Subcutaneous abdominal adipose tissue (tissue), 5 donors: ENCODE data around the gene RANBP9.
A peak's percentile ranks its signal among the peaks of the same experiment; 100 is the strongest.

Experiments used
- H3K27ac ChIP-seq: one replicate; pipeline ENCODE4 v1.7.0; 2013; ENCODE audit warnings: low read depth, mild to moderate bottlenecking, inconsistent platforms, low read length, moderate library complexity
- H3K27me3 ChIP-seq, 5 donors: one replicate each; pipeline ENCODE4 v1.7.0; 2013; ENCODE audit warnings: low read length in 5 of 5, inconsistent platforms in 1 of 5; ENCODE audit not compliant: control insufficient read depth in 5 of 5, insufficient read depth in 4 of 5
- H3K36me3 ChIP-seq, 5 donors: one replicate each; pipeline ENCODE4 v1.7.0; 2013; ENCODE audit warnings: low read length in 5 of 5; ENCODE audit not compliant: control insufficient read depth in 5 of 5, insufficient read depth in 5 of 5
- H3K4me1 ChIP-seq, 5 donors: one replicate each; pipeline ENCODE4 v1.7.0; 2013; ENCODE audit warnings: low read length in 5 of 5, mild to moderate bottlenecking in 3 of 5, moderate library complexity in 1 of 5; ENCODE audit not compliant: control insufficient read depth in 5 of 5, insufficient read depth in 5 of 5
- H3K4me3 ChIP-seq, 5 donors: one replicate each; pipeline ENCODE4 v1.7.0; 2013; ENCODE audit warnings: low read length in 5 of 5, low read depth in 1 of 5
- H3K9ac ChIP-seq, 5 donors: one replicate each; pipeline ENCODE4 v1.7.0; 2013; ENCODE audit warnings: low read length in 5 of 5, mild to moderate bottlenecking in 4 of 5, moderate library complexity in 3 of 5
- H3K9me3 ChIP-seq, 5 donors: one replicate each; pipeline ENCODE4 v1.7.0; 2013; ENCODE audit warnings: low read length in 5 of 5; ENCODE audit not compliant: control insufficient read depth in 5 of 5
- donor health status: healthy.
- donor health status: healthy.
- donor health status: healthy.
- donor health status: healthy.
- donor health status: healthy.

RANBP9 gene

DNA sequence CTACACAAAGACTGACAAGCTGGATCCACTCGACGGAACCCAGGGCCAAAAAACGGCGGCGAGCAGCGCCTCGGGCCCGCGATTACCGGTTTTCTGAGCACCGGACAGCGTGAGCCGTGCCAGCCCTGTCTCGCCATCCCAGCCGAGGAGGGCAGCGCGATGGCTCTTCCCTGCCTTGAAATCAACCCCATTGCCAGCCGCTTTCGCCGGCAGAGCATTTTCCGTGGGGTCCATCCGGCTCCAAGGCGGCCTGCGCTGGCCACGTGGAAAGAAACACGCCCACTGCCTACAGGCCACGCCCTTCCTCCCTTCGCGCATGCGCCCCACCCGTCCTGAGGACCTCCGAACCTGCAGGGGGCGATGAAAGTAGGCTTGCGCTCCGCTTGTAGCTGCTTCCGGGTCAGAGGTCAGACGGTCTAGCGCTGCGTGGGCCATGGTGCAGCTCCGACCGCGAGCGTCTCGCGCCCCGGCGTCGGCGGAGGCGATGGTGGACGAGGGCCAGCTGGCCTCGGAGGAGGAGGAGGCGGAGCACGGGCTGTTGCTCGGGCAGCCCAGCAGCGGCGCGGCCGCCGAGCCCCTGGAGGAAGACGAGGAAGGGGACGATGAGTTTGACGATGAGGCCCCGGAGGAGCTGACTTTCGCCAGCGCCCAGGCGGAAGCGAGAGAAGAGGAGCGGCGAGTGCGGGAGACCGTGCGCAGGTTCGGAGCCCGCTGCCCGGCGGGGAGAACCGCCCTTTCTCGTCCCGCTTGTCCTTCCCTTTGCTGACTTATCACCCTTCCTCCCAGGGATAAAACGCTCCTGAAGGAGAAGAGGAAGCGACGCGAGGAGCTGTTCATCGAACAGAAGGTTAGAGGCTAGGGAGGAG is 96.5 kb downstream of the RANBP9 start, which contains the start of gene NOL7:
TSS of gene NOL7 (plus strand) at position 410 of the 866 bp plus-strand sequence. CDS start at position 434, 24 bp downstream.
- Histone ChIP-seq H3K27ac (peak within 1 kb of the TSS; percentile 92), H3K27me3 (no peaks in the 10 kb centered on the region), H3K4me3 (peak within 1 kb of the TSS; percentile 89 to 99 (median 92)), H3K4me1 (peaks cover 3 to 27% (median 24%) of the 10 kb centered on the region in 5 donors), H3K9me3 (no peaks in the 10 kb centered on the region), H3K9ac (peak within 1 kb of the TSS; percentile 81 to 95 (median 92)), H3K36me3 (peaks cover 19 to 41% (median 29%) of the 10 kb centered on the region in 5 donors)

DNA sequence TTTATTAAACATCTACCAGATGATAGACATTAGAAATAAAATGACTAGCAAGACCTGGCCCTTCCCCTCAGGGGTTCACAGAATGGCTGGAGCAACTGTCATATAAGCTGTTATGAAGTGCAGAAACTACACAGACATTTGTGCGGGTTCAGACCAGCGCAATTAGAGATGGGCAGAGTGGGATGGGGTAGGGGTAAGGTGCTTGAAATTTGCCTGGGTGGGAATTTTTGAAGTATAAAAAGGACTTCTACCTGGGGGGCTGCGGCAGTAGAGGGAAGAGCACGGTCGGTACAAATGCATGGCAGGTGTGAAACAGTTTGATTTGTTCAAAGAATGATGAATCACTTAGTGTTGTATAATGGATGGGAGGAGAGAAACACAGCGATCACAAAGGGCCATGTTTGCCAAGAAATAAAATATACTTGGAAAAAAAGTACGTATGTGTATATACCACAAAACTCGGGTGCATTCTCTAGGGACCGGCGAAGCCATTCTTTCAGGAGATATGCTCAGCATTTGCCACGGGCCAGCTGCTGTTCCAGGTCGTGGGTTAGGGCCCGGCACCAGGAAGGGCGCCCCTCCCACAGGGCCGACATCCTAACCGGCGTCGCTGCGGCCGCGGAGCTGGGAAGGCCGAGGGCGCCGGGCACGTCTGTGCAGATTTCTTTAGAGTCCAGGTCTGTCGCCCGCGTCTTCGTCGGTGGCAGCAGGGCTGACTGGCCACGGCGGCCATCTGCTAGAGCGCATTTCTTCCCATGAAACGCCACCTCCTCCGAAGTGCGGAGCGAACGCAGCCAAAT is 97.3 kb downstream of the RANBP9 start:
- H3K36me3 ChIP-seq: peaks cover 14 to 33% (median 20%) of the 10 kb centered on the region in 5 donors
- peak overlapping the region; percentile 48 to 99 (median 91) for H3K4me3 ChIP-seq
- H3K9me3 ChIP-seq: no peaks in the 10 kb centered on the region
- H3K4me1 ChIP-seq: peaks cover 3 to 27% (median 24%) of the 10 kb centered on the region in 5 donors
- no peaks in the 10 kb centered on the region for H3K27me3 ChIP-seq
- peak overlapping the region; percentile 44 to 95 (median 91) for H3K9ac ChIP-seq
- peak overlapping the region; percentile 92 for H3K27ac ChIP-seq

DNA sequence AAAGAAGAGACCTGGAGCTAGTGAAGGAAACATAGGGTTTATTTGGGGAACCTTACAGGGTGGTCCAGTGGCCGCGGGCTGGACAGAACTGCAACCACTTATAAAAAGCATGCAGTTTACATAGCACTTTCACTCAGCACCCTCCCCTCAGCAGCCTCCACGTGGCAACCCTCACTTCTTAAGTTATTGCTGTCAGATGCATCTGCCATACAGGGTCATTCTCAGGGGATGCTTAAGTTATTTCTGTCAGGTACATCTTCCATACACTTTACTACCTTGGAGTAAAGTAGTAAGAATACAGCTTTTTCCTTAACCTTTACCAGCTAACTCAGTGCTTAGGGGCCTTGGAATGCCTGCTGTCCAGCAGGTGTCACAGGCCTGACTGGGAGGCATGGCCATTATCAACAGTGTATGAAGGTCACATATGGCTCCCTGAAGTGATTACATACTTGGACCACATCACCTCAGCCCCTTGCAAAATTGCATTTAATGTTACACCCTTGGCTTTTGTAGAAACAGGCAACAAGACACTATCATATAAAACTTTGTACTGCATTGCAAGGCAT is 98.5 kb downstream of the RANBP9 start:
- H3K4me1 ChIP-seq: peaks cover 3 to 27% (median 24%) of the 10 kb centered on the region in 5 donors
- no peak overlapping the region for H3K27ac ChIP-seq
- no peak overlapping the region for H3K4me3 ChIP-seq
- no peak overlapping the region for H3K9ac ChIP-seq
- peaks cover 8 to 23% (median 11%) of the 10 kb centered on the region in 5 donors for H3K36me3 ChIP-seq
- H3K9me3 ChIP-seq: no peaks in the 10 kb centered on the region
- H3K27me3 ChIP-seq: no peaks in the 10 kb centered on the region

DNA sequence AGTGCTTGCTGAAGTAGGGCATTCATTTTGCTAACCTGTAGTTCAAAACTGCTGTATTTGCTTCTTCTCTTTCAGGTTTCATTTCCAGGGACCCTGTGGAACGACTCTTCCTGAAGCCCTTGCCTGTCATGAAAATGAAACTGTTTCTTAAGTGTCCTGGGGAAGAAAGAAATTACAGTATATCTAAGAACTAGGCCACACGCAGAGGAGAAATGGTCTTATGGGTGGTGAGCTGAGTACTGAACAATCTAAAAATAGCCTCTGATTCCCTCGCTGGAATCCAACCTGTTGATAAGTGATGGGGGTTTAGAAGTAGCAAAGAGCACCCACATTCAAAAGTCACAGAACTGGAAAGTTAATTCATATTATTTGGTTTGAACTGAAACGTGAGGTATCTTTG is 99.9 kb downstream of the RANBP9 start:
- Histone ChIP-seq H3K4me3 (no peak overlapping the region), H3K9ac (no peak overlapping the region), H3K36me3 (peaks cover 0 to 12% (median 2%) of the 10 kb centered on the region in 5 donors), H3K27me3 (no peaks in the 10 kb centered on the region), H3K27ac (no peak overlapping the region), H3K9me3 (no peaks in the 10 kb centered on the region), H3K4me1 (peaks cover 3 to 25% (median 22%) of the 10 kb centered on the region in 5 donors)

DNA sequence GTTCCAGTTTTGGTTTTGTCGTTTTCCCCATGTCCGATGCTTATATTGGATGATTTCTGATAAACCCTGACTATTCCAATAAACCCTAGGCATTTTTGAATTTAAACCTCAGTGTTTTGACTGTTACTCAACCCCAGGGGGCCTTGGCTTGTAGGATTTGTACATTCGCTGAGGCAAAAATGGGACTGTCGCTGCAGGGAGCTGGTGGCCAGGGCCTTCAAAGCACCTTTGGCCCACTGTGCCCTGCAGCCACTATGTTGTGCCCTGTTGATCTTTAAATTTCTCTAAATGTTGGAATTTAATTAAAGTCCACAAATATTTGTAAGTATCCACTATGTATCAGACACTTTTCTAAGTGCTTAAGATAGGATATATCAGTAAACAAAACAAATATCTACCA is 106.0 kb downstream of the RANBP9 start:
- Histone ChIP-seq H3K9me3 (no peaks in the 10 kb centered on the region), H3K9ac (no peak overlapping the region), H3K27ac (no peak overlapping the region), H3K36me3 (peaks cover 16 to 29% (median 20%) of the 10 kb centered on the region in 5 donors), H3K27me3 (no peaks in the 10 kb centered on the region), H3K4me3 (no peak overlapping the region), H3K4me1 (peaks cover 0 to 3% (median 0%) of the 10 kb centered on the region in 5 donors)

DNA sequence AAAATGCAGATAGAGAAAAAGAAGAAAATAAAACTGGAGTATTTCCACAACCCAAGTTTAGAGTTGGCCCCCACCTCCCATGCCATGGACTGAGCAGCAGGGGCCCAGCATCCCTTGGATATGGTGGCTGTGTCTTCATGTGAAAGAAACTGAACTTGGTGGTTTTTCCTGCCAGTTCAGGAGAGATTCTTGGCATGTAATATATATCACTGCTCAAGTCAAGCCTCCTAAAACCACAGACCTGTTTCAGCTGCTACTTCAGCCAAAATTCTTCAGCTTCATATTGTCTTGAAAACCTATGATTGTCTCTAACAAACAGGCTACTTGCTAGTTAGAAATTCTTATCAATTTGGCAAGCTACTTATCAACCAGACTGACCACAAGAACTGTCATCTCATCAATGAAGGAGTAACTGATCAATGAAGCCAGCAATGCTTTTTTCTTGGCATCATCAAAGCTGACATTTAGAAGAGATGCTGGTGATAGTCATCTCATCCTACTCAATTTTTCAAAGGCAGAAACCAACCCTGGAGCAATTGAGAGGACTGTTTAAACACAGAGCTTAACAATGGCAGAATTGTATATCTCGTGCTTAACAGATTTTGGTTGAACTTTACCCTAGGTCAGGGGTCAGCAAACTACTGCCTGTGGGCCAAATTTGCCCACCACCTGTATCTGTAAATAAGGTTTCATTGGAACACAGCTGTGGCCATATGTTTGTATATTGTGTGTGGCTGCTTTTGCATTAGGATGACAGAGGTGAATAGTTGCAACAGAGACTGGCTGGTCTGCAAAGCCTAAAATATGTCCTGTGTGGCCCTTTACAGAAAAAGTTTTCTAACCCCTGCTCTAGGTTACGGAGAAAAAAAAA is 106.9 kb downstream of the RANBP9 start:
- H3K27ac ChIP-seq: no peak overlapping the region
- no peaks in the 10 kb centered on the region for H3K27me3 ChIP-seq
- H3K9ac ChIP-seq: no peak overlapping the region
- no peaks in the 10 kb centered on the region for H3K4me1 ChIP-seq
- peaks cover 17 to 31% (median 25%) of the 10 kb centered on the region in 5 donors for H3K36me3 ChIP-seq
- no peaks in the 10 kb centered on the region for H3K9me3 ChIP-seq
- no peak overlapping the region for H3K4me3 ChIP-seq

DNA sequence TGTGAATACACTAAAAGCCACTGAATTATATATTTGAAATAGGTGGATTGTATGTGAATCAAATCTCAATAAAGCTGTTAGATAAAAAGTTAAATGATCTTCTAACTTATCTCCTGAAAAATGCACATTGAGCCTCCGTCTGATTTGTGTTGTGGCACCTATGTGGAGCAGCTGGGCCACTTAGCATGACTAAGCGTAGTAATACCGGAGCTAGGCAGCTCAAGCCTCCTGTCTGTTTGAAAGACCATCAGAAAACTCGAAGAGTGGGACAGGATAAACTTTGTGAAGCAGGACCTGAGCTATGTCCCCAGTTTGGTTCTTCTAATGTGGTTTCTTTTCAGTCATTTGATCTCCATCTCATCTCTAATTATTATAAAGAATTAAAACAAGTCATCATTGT is 107.5 kb downstream of the RANBP9 start:
- no peaks in the 10 kb centered on the region for H3K4me1 ChIP-seq
- H3K9ac ChIP-seq: no peak overlapping the region
- no peaks in the 10 kb centered on the region for H3K9me3 ChIP-seq
- peaks cover 20 to 33% (median 27%) of the 10 kb centered on the region in 5 donors for H3K36me3 ChIP-seq
- H3K27me3 ChIP-seq: no peaks in the 10 kb centered on the region
- no peak overlapping the region for H3K27ac ChIP-seq
- H3K4me3 ChIP-seq: no peak overlapping the region

DNA sequence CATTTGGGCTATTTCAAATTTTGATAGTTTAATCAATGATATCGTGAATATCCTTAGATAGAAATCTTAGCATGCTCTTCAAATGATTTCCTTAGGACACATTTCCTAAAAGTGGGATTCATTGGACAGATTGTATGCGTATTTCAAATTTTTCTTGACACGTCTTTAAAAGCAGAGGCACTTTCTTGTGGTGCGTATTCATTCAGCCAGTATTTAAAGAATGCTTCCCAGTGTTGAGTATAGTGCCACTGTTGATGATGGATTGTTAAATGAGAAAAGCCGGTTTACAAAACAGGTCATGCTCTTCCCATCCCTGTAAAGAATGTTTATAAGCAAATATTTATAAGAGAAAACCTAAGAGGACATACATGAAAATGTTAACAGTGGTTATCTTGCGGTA is 111.6 kb downstream of the RANBP9 start:
- H3K27me3 ChIP-seq: no peaks in the 10 kb centered on the region
- no peak overlapping the region for H3K27ac ChIP-seq
- no peaks in the 10 kb centered on the region for H3K9me3 ChIP-seq
- H3K4me3 ChIP-seq: no peak overlapping the region
- no peak overlapping the region for H3K9ac ChIP-seq
- H3K36me3 ChIP-seq: peaks cover 35 to 60% (median 42%) of the 10 kb centered on the region in 5 donors
- no peaks in the 10 kb centered on the region for H3K4me1 ChIP-seq

DNA sequence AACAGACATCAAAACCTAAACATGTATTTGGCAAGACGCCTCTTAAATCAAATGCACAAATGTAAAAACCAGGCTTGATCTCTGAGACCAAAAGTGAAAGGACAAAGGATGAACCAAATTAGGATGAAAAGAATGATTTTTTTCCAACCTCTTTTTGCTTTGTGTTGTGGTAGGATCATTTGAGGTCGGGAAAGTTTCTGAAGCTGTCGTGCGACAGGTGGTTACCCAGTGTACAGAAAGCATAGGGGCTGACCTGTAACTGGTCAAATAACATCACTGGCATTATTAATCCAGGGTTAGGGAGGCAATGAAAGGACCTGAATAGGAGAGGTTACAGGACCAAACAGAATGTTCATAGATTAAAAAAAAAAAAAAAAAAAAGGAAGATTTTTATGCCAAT is 114.6 kb downstream of the RANBP9 start:
- no peak overlapping the region for H3K9ac ChIP-seq
- H3K4me1 ChIP-seq: no peaks in the 10 kb centered on the region
- H3K27ac ChIP-seq: no peak overlapping the region
- H3K4me3 ChIP-seq: no peak overlapping the region
- peaks cover 29 to 73% (median 50%) of the 10 kb centered on the region in 5 donors for H3K36me3 ChIP-seq
- H3K27me3 ChIP-seq: no peaks in the 10 kb centered on the region
- no peaks in the 10 kb centered on the region for H3K9me3 ChIP-seq
